ENCODE measurements around the gene PRKAA1.

DNA sequence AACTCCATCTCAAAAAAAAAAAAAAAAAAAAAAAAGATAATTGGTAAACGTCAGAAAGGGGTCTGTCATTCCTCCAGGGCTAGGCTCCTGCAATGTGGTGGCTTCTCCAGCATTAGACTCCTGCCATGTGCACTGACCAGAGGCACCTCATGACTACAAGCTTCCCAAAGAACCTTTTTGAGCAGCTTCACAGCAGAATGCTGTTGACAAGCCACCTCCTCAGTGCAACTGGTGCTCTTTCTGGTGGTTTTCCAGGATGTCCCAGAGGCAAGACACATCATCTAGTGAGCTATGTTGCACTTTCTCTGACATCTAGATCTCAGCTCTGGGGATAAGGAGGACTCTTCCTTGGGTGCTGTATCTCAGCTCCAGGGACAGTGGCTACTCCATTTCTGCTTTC, 25.3 kb upstream of the PRKAA1 start:
- TF ChIP-seq POLR2A (IDR thresholded peaks at IDR 0.05): no peak
- TF ChIP-seq, protein P1, sequence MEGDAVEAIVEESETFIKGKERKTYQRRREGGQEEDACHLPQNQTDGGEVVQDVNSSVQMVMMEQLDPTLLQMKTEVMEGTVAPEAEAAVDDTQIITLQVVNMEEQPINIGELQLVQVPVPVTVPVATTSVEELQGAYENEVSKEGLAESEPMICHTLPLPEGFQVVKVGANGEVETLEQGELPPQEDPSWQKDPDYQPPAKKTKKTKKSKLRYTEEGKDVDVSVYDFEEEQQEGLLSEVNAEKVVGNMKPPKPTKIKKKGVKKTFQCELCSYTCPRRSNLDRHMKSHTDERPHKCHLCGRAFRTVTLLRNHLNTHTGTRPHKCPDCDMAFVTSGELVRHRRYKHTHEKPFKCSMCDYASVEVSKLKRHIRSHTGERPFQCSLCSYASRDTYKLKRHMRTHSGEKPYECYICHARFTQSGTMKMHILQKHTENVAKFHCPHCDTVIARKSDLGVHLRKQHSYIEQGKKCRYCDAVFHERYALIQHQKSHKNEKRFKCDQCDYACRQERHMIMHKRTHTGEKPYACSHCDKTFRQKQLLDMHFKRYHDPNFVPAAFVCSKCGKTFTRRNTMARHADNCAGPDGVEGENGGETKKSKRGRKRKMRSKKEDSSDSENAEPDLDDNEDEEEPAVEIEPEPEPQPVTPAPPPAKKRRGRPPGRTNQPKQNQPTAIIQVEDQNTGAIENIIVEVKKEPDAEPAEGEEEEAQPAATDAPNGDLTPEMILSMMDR (IDR thresholded peaks at IDR 0.05): no peak
